Right lobe of liver (tissue), 6 donors: ENCODE results near the gene OPCML. TPM values are rescaled to one million over a fixed set of nuclear protein-coding genes. Genes with fewer than 3 reads are reported as not detected.
A peak's percentile ranks its signal among the peaks of the same experiment; 100 is the strongest.

Source experiments
- ATAC-seq, 4 donors: fragments of 200-7000 bp; cut with Tn5 transposase; one replicate each; pipeline ENCODE4 v1.9.1; 2020; ENCODE audit warnings: mild to moderate bottlenecking in 4 of 4, moderate library complexity in 4 of 4
- DNase-seq, 3 donors: peaks; one replicate each; pipeline ENCODE4 v3.0.0-alpha.2; 2020
- H3K27ac ChIP-seq, 3 donors: fragments of 200-600 bp; one replicate each; pipeline ENCODE4 v1.8.0; 2022
- H3K27me3 ChIP-seq, 2 donors: fragments of 200-600 bp; one replicate each; pipeline ENCODE4 v1.8.0; 2022
- H3K36me3 ChIP-seq, 4 donors: fragments of 200-600 bp; sonication (generic) in 1 of 4; one replicate each; pipeline versions ENCODE4 v1.5.1 to v1.8.0; 2017 to 2022; ENCODE audit warnings: control low read depth in 1 of 4
- H3K4me1 ChIP-seq, 4 donors: fragments of 200-600 bp; sonication (generic) in 1 of 4; one replicate each; pipeline versions ENCODE4 v1.5.1 to v1.8.0; 2017 to 2022; ENCODE audit warnings: control low read depth in 1 of 4
- H3K4me3 ChIP-seq, 3 donors: fragments of 200-600 bp; one replicate each; pipeline ENCODE4 v1.8.0; 2022
- H3K9me3 ChIP-seq, 4 donors: fragments of 200-600 bp; sonication (generic) in 1 of 4; one replicate each; pipeline versions ENCODE4 v1.5.1 to v1.8.0; 2017 to 2022; ENCODE audit warnings: control low read depth in 1 of 4
- CTCF ChIP-seq, 4 donors: fragments of 200-600 bp in 3 of 4; fragments of 450-650 bp in 1 of 4; IDR thresholded peaks; one replicate each; pipeline versions ENCODE4 v1.5.1 to v1.8.0; 2016 to 2022; ENCODE audit warnings: antibody characterized with exemption in 4 of 4, mild to moderate bottlenecking in 2 of 4
- POLR2A ChIP-seq: fragments of 450-650 bp; IDR thresholded peaks from one replicate; pipeline ENCODE4 v1.6.1; 2017; ENCODE audit warnings: antibody characterized with exemption, mild to moderate bottlenecking
- WGBS: methylation state at CpG from one replicate; pipeline ENCODE4 v1.1.6; 2018; ENCODE audit warnings: low coverage, low lambda C conversion rate; ENCODE audit not compliant: insufficient coverage; ENCODE audit errors: missing lambda C conversion rate; 5-methylcytosine and 5-hydroxymethylcytosine counted together
- intact Hi-C, 2 donors: fragments of 100-400 bp; cut with DNase I; formaldehyde crosslinking; loops; one replicate each; pipeline versions ENCODE4 v1.11.2 to v1.14.1; 2022
- total RNA-seq, 6 experiments: library from RNA; depleted of rRNA in 2 of 6; stranded (reverse); fragments of >200 nt in 2 of 6; fragmentation: NEBNext Ultra II Directional in 3 of 6; extraction: Animal tissue kit (Norgen Biotek cat#: 25700) in 3 of 6; gene quantifications; one replicate each; pipeline versions ENCODE4 v1.1.0 to v1.2.4, GENCODE V29; 2016 to 2023
- donor health status: DM: no; HTN: yes; CAD: no.
- donor health status: DM: no; HTN: no; CAD: no.
- donor health status: DM: no; HTN: no; CAD: no.
- donor health status: DM: no; HTN: yes; CAD: no.
- donor health status: DM: no; HTN: yes; CAD: no.

The OPCML gene
- total RNA-seq, 6 experiments from 2014 or later = 0.11 TPM; not detected in 5

GRCh38 chr11:132563050-132563449 is 969.3 kb downstream of the OPCML start:
- DNase-seq = no peak
- Histone ChIP-seq H3K9me3 (no peaks in the 10 kb centered on the region), H3K4me1 (no peaks in the 10 kb centered on the region), H3K4me3 (no peak overlapping the region), H3K36me3 (no peaks in the 10 kb centered on the region), H3K27me3 (no peaks in the 10 kb centered on the region), H3K27ac (no peak overlapping the region)
- TF ChIP-seq POLR2A (no peak), CTCF (IDR thresholded peaks at IDR 0.05) (no peak)
- 25% methylated on average over 2 of the region's 2 CpGs for WGBS
- peak in 1 of 4 donors; percentile 56 for ATAC-seq
- intact Hi-C loops = no loop called here

- Histone ChIP-seq H3K36me3 (no peaks in the 10 kb centered on the region), H3K27ac (no peak overlapping the region), H3K9me3 (no peaks in the 10 kb centered on the region), H3K4me1 (no peaks in the 10 kb centered on the region), H3K4me3 (no peak overlapping the region), H3K27me3 (no peaks in the 10 kb centered on the region)
- no peak for DNase-seq
- 86% methylated on average over 2 of the region's 2 CpGs for WGBS
- no peak for TF ChIP-seq POLR2A
- no peak for TF ChIP-seq CTCF (IDR thresholded peaks at IDR 0.05)
- intact Hi-C loops = no loop called here
- ATAC-seq = no peak
Observed at GRCh38 chr11:132561937-132562336, 970.4 kb downstream of the OPCML start.

GRCh38 chr11:132559331-132560036 is 972.8 kb downstream of the OPCML start:
- Histone ChIP-seq H3K9me3 (no peaks in the 10 kb centered on the region), H3K4me3 (no peak overlapping the region), H3K36me3 (no peaks in the 10 kb centered on the region), H3K4me1 (no peaks in the 10 kb centered on the region), H3K27ac (no peak overlapping the region), H3K27me3 (no peaks in the 10 kb centered on the region)
- ATAC-seq (no peak), DNase-seq (no peak)
- intact Hi-C loops = no loop called here
- 26% methylated on average over 5 of the region's 5 CpGs for WGBS
- no peak for TF ChIP-seq CTCF (IDR thresholded peaks at IDR 0.05)

- WGBS = 27% methylated on average over 1 of the region's 2 CpGs
- Histone ChIP-seq H3K27ac (no peak overlapping the region), H3K4me3 (no peak overlapping the region), H3K9me3 (no peaks in the 10 kb centered on the region), H3K4me1 (no peaks in the 10 kb centered on the region), H3K36me3 (no peaks in the 10 kb centered on the region), H3K27me3 (no peaks in the 10 kb centered on the region)
- ATAC-seq = no peak
- intact Hi-C loops = no loop called here
- no peak for TF ChIP-seq POLR2A
- no peak for TF ChIP-seq CTCF (IDR thresholded peaks at IDR 0.05)
- DNase-seq = no peak
Observed at GRCh38 chr11:132556316-132556715, 976.0 kb downstream of the OPCML start.
